ENCODE measurements around the gene KL.

Gene KL

GRCh38 chr13:33026489-33027152 is 10.4 kb downstream of the KL start:
- no peaks in the 10 kb centered on the region for H3K27me3 ChIP-seq (ENCODE audit: control insufficient read depth, insufficient read depth, low read length)
- no peak overlapping the region for H3K4me3 ChIP-seq (ENCODE audit: low read length)
- H3K36me3 ChIP-seq (ENCODE audit: control insufficient read depth, insufficient read depth, low read length), result no peaks in the 10 kb centered on the region
- no peaks in the 10 kb centered on the region for H3K9me3 ChIP-seq (ENCODE audit: control insufficient read depth, low read length)
- no peak overlapping the region for H3K9ac ChIP-seq (ENCODE audit: low read length)
- H3K4me1 ChIP-seq (ENCODE audit: control insufficient read depth, insufficient read depth, low read length), result no peaks in the 10 kb centered on the region

- Histone ChIP-seq H3K9me3 (ENCODE audit: control insufficient read depth, low read length) (no peaks in the 10 kb centered on the region), H3K4me1 (ENCODE audit: control insufficient read depth, insufficient read depth, low read length) (no peaks in the 10 kb centered on the region), H3K4me3 (ENCODE audit: low read length) (no peak overlapping the region), H3K9ac (ENCODE audit: low read length) (no peak overlapping the region), H3K27me3 (ENCODE audit: control insufficient read depth, insufficient read depth, low read length) (no peaks in the 10 kb centered on the region), H3K36me3 (ENCODE audit: control insufficient read depth, insufficient read depth, low read length) (no peaks in the 10 kb centered on the region)
Measured at GRCh38 chr13:33028620-33029019, 12.4 kb downstream of the KL start.

- Histone ChIP-seq H3K4me3 (ENCODE audit: low read length) (no peak overlapping the region), H3K9ac (ENCODE audit: low read length) (no peak overlapping the region)
Measured at GRCh38 chr13:33031277-33031676, 15.1 kb downstream of the KL start.

GRCh38 chr13:33032037-33032625 is 15.9 kb downstream of the KL start:
- no peak overlapping the region for H3K4me3 ChIP-seq (ENCODE audit: low read length)
- no peak overlapping the region for H3K9ac ChIP-seq (ENCODE audit: low read length)
- H3K27me3 ChIP-seq (ENCODE audit: control insufficient read depth, insufficient read depth, low read length), result no peaks in the 10 kb centered on the region
- H3K36me3 ChIP-seq (ENCODE audit: control insufficient read depth, insufficient read depth, low read length), result no peaks in the 10 kb centered on the region
- no peaks in the 10 kb centered on the region for H3K4me1 ChIP-seq (ENCODE audit: control insufficient read depth, insufficient read depth, low read length)
- H3K9me3 ChIP-seq (ENCODE audit: control insufficient read depth, low read length), result no peaks in the 10 kb centered on the region

More at GRCh38 chr13:33031277-33031676, 15.1 kb downstream of the KL start:
- no peaks in the 10 kb centered on the region for H3K9me3 ChIP-seq (ENCODE audit: control insufficient read depth, low read length)
- H3K4me1 ChIP-seq (ENCODE audit: control insufficient read depth, insufficient read depth, low read length), result no peaks in the 10 kb centered on the region
- no peaks in the 10 kb centered on the region for H3K36me3 ChIP-seq (ENCODE audit: control insufficient read depth, insufficient read depth, low read length)
- H3K27me3 ChIP-seq (ENCODE audit: control insufficient read depth, insufficient read depth, low read length), result no peaks in the 10 kb centered on the region

- no peak overlapping the region for H3K4me3 ChIP-seq (ENCODE audit: low read length)
- H3K36me3 ChIP-seq (ENCODE audit: control insufficient read depth, insufficient read depth, low read length), result no peaks in the 10 kb centered on the region
- H3K4me1 ChIP-seq (ENCODE audit: control insufficient read depth, insufficient read depth, low read length), result no peaks in the 10 kb centered on the region
- H3K27me3 ChIP-seq (ENCODE audit: control insufficient read depth, insufficient read depth, low read length), result no peaks in the 10 kb centered on the region
- no peaks in the 10 kb centered on the region for H3K9me3 ChIP-seq (ENCODE audit: control insufficient read depth, low read length)
- no peak overlapping the region for H3K9ac ChIP-seq (ENCODE audit: low read length)
Measured at GRCh38 chr13:33033051-33033812, 17.0 kb downstream of the KL start.

GRCh38 chr13:33033986-33034385 is 17.8 kb downstream of the KL start:
- no peaks in the 10 kb centered on the region for H3K36me3 ChIP-seq (ENCODE audit: control insufficient read depth, insufficient read depth, low read length)
- no peaks in the 10 kb centered on the region for H3K4me1 ChIP-seq (ENCODE audit: control insufficient read depth, insufficient read depth, low read length)
- H3K9ac ChIP-seq (ENCODE audit: low read length), result no peak overlapping the region
- no peak overlapping the region for H3K4me3 ChIP-seq (ENCODE audit: low read length)
- H3K9me3 ChIP-seq (ENCODE audit: control insufficient read depth, low read length), result no peaks in the 10 kb centered on the region
- no peaks in the 10 kb centered on the region for H3K27me3 ChIP-seq (ENCODE audit: control insufficient read depth, insufficient read depth, low read length)

- H3K36me3 ChIP-seq (ENCODE audit: control insufficient read depth, insufficient read depth, low read length), result no peaks in the 10 kb centered on the region
- no peaks in the 10 kb centered on the region for H3K27me3 ChIP-seq (ENCODE audit: control insufficient read depth, insufficient read depth, low read length)
- H3K9me3 ChIP-seq (ENCODE audit: control insufficient read depth, low read length), result no peaks in the 10 kb centered on the region
- no peak overlapping the region for H3K4me3 ChIP-seq (ENCODE audit: low read length)
- no peaks in the 10 kb centered on the region for H3K4me1 ChIP-seq (ENCODE audit: control insufficient read depth, insufficient read depth, low read length)
- no peak overlapping the region for H3K9ac ChIP-seq (ENCODE audit: low read length)
Measured at GRCh38 chr13:33034882-33035520, 18.8 kb downstream of the KL start.

GRCh38 chr13:33037673-33038072 is 21.4 kb downstream of the KL start:
- Histone ChIP-seq H3K4me3 (ENCODE audit: low read length) (no peak overlapping the region), H3K27me3 (ENCODE audit: control insufficient read depth, insufficient read depth, low read length) (no peaks in the 10 kb centered on the region), H3K4me1 (ENCODE audit: control insufficient read depth, insufficient read depth, low read length) (no peaks in the 10 kb centered on the region), H3K9me3 (ENCODE audit: control insufficient read depth, low read length) (no peaks in the 10 kb centered on the region), H3K9ac (ENCODE audit: low read length) (no peak overlapping the region), H3K36me3 (ENCODE audit: control insufficient read depth, insufficient read depth, low read length) (no peaks in the 10 kb centered on the region)

- H3K36me3 ChIP-seq (ENCODE audit: control insufficient read depth, insufficient read depth, low read length), result no peaks in the 10 kb centered on the region
- H3K4me1 ChIP-seq (ENCODE audit: control insufficient read depth, insufficient read depth, low read length), result no peaks in the 10 kb centered on the region
- no peak overlapping the region for H3K4me3 ChIP-seq (ENCODE audit: low read length)
- H3K27me3 ChIP-seq (ENCODE audit: control insufficient read depth, insufficient read depth, low read length), result no peaks in the 10 kb centered on the region
- no peak overlapping the region for H3K9ac ChIP-seq (ENCODE audit: low read length)
- H3K9me3 ChIP-seq (ENCODE audit: control insufficient read depth, low read length), result no peaks in the 10 kb centered on the region
Measured at GRCh38 chr13:33040090-33040489, 23.9 kb downstream of the KL start.

- H3K9me3 ChIP-seq (ENCODE audit: control insufficient read depth, low read length), result no peaks in the 10 kb centered on the region
- no peaks in the 10 kb centered on the region for H3K27me3 ChIP-seq (ENCODE audit: control insufficient read depth, insufficient read depth, low read length)
- H3K4me1 ChIP-seq (ENCODE audit: control insufficient read depth, insufficient read depth, low read length), result no peaks in the 10 kb centered on the region
- H3K36me3 ChIP-seq (ENCODE audit: control insufficient read depth, insufficient read depth, low read length), result no peaks in the 10 kb centered on the region
- no peak overlapping the region for H3K4me3 ChIP-seq (ENCODE audit: low read length)
- no peak overlapping the region for H3K9ac ChIP-seq (ENCODE audit: low read length)
Measured at GRCh38 chr13:33045851-33046592, 29.8 kb downstream of the KL start.

- Histone ChIP-seq H3K9ac (ENCODE audit: low read length) (no peak overlapping the region), H3K4me3 (ENCODE audit: low read length) (no peak overlapping the region), H3K27me3 (ENCODE audit: control insufficient read depth, insufficient read depth, low read length) (no peaks in the 10 kb centered on the region), H3K9me3 (ENCODE audit: control insufficient read depth, low read length) (no peaks in the 10 kb centered on the region), H3K36me3 (ENCODE audit: control insufficient read depth, insufficient read depth, low read length) (no peaks in the 10 kb centered on the region), H3K4me1 (ENCODE audit: control insufficient read depth, insufficient read depth, low read length) (no peaks in the 10 kb centered on the region)
Measured at GRCh38 chr13:33050161-33050560, 33.9 kb downstream of the KL start.
